NCI-H187 (cell line): ENCODE measurements around the gene ST6GALNAC4.

Source experiments
- DNase-seq, 2 experiments: peaks; one replicate each; lab custom pipeline; 2025; lab: John Stamatoyannopoulos, UW

Gene ST6GALNAC4

GRCh38 chr9:127929625-127929979, 12.8 kb upstream of the ST6GALNAC4 start:
- no peak for DNase-seq

- no peak for DNase-seq
These were observed 12.1 kb upstream of the ST6GALNAC4 start for GRCh38 chr9:127928676-127929624.

- no peak for DNase-seq
These were observed 11.3 kb upstream of the ST6GALNAC4 start for GRCh38 chr9:127927988-127928675.

DNA sequence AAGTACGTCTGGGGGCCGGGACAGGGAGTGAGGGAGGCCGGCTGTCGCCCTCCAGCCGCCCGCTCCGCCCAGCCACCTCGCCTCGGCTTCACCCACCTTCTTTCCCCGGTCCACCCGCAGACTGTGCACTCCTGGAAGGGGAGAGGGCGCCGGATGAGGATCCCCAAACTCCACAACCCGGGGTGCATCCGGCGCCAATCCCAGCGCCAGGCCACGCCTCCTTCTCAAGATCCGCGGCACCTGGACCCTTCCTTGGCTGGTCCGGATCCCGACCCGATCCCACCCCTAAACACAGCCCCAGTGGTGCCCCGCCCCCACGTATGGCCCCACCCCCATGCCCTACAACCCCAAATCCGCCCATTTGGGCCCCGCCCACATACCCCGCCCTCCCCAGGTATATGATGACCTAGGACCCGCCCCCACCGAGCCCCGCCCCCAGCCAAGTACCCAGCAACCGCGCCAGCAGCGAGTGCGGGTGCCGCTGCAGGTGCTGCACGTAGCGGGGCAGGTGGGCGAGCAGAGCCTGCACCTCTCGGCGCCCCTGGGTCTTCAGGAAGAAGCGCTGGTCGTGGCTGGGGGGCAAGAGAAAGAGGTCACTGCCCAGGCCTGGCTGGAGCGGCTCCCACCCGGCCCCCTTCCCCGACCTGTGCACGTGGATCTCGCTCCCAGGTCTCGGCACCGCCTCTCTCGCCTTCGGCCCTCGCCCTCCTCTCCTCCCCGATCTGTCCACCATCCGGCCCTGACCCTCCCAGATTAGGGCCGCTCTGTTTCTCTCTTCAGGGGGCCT, 10.6 kb upstream of the ST6GALNAC4 start:
- DNase-seq, result no peak

DNA sequence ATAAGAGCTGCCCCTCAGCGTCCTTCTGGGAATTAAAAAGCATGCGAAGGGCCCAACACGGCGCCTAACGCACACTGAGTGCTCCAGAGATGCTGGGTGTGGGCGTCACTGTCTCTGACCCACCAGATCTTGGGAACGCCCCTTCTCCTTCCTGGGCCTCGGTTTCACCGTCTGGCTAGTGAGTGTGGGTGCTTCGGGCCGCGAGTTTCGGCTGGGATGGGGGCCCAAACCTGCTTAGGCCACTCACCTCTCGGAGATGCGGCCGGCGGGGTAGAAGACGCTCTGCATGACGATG, 10.0 kb upstream of the ST6GALNAC4 start:
- DNase-seq, result no peak

DNA sequence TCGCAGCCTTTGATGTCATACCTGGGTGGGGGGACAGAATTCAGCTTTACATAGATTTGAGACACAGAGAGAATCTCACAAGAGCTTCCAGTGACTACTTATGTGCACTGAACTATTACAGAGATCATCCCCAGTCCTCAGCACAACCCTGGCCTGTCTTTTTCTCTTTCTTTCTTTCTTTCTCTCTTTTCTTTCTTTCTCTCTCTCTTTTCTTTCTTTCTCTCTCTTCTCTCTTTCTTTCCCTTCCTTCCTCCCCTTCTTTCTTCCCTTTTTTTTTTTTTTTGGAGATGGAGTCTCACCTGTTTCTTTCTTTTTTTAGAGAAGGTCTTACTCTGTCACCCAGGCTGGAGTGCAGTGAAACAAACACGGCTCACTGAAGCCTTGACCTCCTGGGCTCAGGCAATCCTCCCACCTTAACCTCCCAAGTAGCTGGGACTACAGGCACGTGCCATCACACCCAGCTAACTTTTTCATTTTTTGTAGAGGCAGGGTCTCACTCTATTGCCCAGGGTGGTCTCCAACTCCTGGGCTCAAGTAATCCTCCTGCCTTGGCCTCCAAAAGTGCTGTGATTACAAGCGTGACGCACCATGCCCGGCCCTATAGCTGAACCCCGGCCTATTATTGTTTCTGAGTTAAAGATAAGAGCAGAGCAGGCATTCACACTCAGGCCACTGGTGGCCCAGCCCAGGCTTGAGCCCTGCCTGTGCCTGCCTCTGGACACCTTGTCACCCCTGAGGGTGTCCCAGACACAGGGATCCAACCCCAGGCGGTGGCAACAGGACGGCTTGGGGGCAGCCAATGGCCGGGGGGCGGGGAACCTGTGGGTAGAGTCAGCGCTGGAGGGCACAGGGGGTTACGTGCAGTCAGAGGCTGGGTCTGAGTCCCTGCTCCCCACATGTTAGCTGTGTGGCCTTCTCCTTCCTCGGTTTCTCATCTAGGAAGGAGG, 9.4 kb upstream of the ST6GALNAC4 start:
- no peak for DNase-seq

DNA sequence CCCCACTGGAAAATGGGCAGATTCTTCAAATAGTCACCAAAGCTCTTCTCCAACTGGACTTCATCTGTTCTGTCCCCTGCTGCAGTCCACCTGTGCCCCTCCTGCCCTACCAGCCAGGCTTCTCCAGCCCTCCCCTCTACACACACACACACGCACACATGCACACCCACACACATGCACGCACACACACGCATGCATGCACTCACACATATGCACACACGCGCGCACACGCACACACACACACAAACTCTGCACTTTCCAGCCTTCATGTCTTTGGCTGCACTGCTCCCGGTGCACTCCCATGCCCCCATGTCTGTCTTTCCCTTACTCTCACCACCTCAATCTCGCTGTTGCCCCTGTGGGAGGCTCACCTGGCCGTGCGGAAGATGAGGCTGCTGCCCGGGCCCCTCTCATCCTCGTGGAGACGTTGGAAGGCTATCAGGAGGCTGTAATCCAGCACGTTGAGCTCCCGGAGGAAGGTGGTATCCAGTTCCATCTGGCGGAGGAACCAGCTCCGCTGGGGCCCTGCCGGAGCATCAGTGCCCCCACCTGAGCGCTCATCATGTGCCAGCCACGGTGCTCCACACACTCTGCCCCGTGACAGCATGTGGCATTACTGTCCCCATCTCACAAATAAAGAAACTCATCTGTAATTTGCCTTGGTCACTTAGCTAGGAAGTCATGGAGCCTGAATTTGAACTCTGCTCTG, 8.0 kb upstream of the ST6GALNAC4 start:
- DNase-seq, result no peak

GRCh38 chr9:127923771-127924170, 6.9 kb upstream of the ST6GALNAC4 start:
- DNase-seq, result no peak

- DNase-seq, result no peak
These were observed 6.2 kb upstream of the ST6GALNAC4 start for GRCh38 chr9:127923046-127923445.

GRCh38 chr9:127921557-127922120, 4.8 kb upstream of the ST6GALNAC4 start:
- no peak for DNase-seq

- DNase-seq, result no peak
These were observed 4.0 kb upstream of the ST6GALNAC4 start for GRCh38 chr9:127920794-127921193.

DNA sequence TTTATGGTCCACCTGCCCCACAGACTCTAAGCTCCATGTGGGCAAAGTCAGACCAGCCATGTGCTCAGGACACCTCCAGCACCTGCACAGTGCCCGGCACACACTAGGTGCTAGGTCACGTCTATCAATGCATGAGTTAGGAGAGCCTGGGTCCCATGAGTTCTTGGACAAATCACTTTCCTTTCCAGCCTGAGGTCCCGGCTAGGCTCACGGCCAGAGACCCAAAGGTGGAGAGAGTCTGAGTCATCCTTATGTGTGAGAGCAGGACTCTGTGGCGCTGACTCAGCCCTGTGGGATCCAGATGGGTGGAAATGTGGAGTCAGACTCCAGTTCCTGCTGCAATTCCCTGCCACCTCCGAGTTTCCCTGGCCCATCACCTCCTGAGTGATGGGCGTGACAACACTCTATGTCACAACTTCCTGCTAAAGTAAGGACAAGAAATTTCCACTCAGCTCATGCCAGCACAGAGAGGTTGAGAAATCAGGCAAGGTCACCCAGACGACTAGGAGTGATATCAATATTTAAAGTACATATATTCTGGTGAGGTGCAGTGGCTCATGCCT, 2.5 kb upstream of the ST6GALNAC4 start:
- DNase-seq, result no peak

DNA sequence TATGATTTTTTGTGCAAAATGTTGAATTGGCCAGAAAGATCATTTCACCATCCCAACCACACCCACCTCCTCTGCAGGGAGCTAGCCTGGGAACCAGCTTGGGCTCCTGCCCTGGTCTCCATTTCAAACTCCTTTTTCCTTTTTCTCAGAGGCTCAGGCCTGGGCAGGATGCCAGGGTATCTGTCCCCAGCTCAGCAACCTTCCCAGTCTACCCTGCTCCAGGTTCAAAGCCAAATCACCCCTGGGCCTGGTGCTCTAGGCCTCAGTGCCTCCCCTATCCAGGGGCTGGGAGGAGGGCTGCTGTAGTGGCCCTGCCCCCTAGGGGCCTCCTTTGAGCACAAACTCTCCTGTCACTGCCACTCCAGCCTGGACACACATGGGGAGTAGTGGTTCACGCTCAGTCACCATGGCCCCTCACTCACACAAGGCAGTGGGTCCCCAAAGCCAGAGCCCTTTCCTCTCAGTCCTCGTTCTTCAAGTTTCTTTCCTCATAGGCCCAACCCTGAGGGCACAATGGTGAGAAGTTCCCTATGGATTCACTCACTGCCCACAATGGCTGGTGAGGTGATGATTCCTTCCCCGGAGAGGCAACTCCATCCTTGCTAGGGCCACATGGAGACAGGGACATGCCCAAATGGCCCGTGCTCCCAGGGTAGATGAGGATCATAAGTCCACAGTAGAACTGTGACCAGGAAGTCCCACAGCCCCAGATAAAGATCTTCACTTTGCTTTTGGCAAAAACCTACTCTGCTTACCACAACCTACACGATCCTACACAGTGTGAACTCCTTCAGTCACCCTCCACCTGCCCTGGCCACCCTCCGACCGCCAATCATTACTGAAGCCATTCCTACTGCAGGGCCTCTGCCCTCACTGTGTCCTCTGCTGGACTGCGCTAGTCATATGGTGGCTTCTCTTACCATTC, 1.6 kb upstream of the ST6GALNAC4 start:
- DNase-seq, result no peak

DNA sequence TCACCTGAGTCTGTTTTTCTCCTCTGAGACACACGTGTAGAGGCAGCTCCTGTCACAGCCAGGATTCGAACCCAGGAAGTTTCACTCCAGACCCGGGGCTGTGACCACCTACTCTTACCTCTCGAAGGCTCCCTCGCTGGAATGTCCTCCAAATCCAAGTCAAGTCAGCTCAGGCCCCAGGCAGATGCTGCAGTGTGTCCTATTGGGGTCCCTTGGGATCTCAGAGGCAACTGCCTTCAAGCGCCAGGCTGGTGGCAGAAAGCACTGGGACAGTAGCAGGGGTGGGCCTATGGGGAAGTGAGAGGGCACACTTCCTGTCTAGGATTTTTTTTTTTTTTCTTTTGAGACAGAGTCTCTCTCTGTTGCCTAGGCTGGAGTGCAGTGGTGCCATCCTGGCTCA, 762 bp upstream of the ST6GALNAC4 start:
- no peak for DNase-seq

GRCh38 chr9:127915801-127916719, 781 bp downstream of the ST6GALNAC4 start:
- no peak for DNase-seq

DNA sequence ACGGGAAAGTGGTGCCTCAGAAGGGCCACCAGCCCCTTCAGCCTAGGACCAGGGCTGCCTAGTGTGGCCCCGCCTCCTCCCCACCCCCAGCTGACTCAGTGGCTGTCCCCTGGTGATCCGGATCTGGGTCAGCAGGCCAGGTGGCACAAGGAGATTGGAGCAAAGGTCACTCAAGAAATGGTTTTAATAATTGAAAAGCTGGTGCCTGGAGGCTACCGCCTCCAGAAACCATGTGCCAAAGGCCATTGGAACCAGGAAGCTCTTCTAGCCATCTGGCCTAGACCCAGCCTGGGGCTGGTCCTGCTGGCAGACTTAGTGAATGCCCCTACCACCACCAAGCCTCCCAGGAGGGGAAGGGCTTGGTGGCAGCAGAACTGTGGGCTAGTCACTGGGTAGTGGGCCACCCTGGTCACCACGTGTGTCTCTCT, 1.5 kb downstream of the ST6GALNAC4 start:
- DNase-seq, result no peak

DNA sequence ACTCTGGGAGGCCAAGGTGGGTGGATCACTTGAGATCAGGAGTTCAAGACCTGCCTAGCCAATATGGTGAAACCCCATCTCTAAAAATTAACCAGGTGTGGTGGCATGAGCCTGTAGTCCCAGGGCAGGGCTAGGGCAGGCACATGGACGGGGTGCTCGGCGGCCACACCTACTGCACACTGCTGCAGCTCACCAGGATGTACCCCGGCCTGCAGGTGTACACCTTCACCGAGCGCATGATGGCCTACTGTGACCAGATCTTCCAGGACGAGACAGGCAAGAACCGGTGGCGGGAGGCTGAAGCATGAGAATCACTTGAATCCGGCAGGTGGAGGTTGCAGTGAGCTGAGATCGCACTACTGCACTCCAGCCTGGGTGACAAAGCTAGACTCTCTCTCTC, 3.2 kb downstream of the ST6GALNAC4 start:
- no peak for DNase-seq

GRCh38 chr9:127912882-127913281, 4.0 kb downstream of the ST6GALNAC4 start:
- DNase-seq, result no peak
